WTC11 (cell line): ENCODE results near the gene ADGRL4. TPM values are rescaled to one million over a fixed set of nuclear protein-coding genes. Genes with fewer than 3 reads are reported as not detected.

ENCODE experiments used
- ATAC-seq: fragments of 200-7000 bp; cut with Tn5 transposase; 2 replicates; pipeline ENCODE4 v1.10.0; 2021; ENCODE audit warnings: mild to moderate bottlenecking, moderate library complexity
- Bru-seq: library from RNA; stranded (reverse); fragments of 400-500 nt; gene quantifications from one replicate; lab custom pipeline; 2021; lab: Mats Ljungman, UMichigan
- CTCF ChIA-PET: fragments of 300-600 bp; sonication (Branson Sonifier 250); formaldehyde crosslinking; loops from one replicate; lab custom pipeline; 2021; ENCODE audit warnings: antibody characterized with exemption; lab: Charles Lee
- POLR2A ChIA-PET: fragments of 350-600 bp; sonication (Branson Sonifier 250); formaldehyde crosslinking; loops from one replicate; lab custom pipeline; 2021; ENCODE audit warnings: antibody characterized with exemption; lab: Charles Lee
- DNase-seq: peaks from one replicate; pipeline ENCODE4 v3.0.0; 2021; ENCODE audit warnings: low spot score
- H3K27ac Mint-ChIP-seq: 2 replicates; pipeline ENCODE4 v1.8.0; 2021; ENCODE audit warnings: mixed read lengths
- H3K27me3 Mint-ChIP-seq: 2 replicates; pipeline ENCODE4 v1.8.0; 2021; ENCODE audit warnings: low read depth, mild to moderate bottlenecking, moderate library complexity, mixed read lengths
- H3K36me3 Mint-ChIP-seq: 2 replicates; pipeline ENCODE4 v1.8.0; 2021; ENCODE audit warnings: mixed read lengths
- H3K4me1 Mint-ChIP-seq: 2 replicates; pipeline ENCODE4 v1.8.0; 2022; ENCODE audit warnings: mixed read lengths
- H3K4me3 Mint-ChIP-seq: 2 replicates; pipeline ENCODE4 v1.8.0; 2021; ENCODE audit warnings: mild to moderate bottlenecking, moderate library complexity, mixed read lengths
- H3K9me3 Mint-ChIP-seq: 2 replicates; pipeline ENCODE4 v1.8.0; 2021; ENCODE audit warnings: mixed read lengths
- CBFB ChIP-seq: sonication (generic); formaldehyde crosslinking; IDR thresholded peaks from 2 replicates; pipeline ENCODE4 v1.8.1; 2022; ENCODE audit warnings: mild to moderate bottlenecking, low read depth, missing genetic modification reagents
- CREB1 ChIP-seq: sonication (generic); formaldehyde crosslinking; IDR thresholded peaks from 2 replicates; pipeline ENCODE4 v1.8.0; 2023; ENCODE audit warnings: mild to moderate bottlenecking, missing genetic modification reagents
- FOXK1 ChIP-seq: sonication (generic); formaldehyde crosslinking; IDR thresholded peaks from 2 replicates; pipeline ENCODE4 v1.8.0; 2022; ENCODE audit warnings: mild to moderate bottlenecking, moderate library complexity, missing genetic modification reagents
- FOXP1 ChIP-seq: sonication (generic); formaldehyde crosslinking; IDR thresholded peaks from 2 replicates; pipeline ENCODE4 v1.8.0; 2022; ENCODE audit warnings: missing genetic modification reagents, mild to moderate bottlenecking, moderate library complexity, borderline replicate concordance
- GRHL2 ChIP-seq: fragments of 250-450 bp; sonication (Bioruptor Pico); IDR thresholded peaks from 2 replicates; pipeline ENCODE4 v1.8.0; 2022; ENCODE audit warnings: mild to moderate bottlenecking, moderate library complexity; ENCODE audit not compliant: insufficient replicate concordance, severe bottlenecking
- NR2C2 ChIP-seq: sonication (generic); formaldehyde crosslinking; IDR thresholded peaks from 2 replicates; pipeline ENCODE4 v1.8.0; 2022; ENCODE audit warnings: mild to moderate bottlenecking, missing genetic modification reagents
- SMAD3 ChIP-seq: sonication (generic); formaldehyde crosslinking; IDR thresholded peaks from 2 replicates; pipeline ENCODE4 v1.8.0; 2022; ENCODE audit warnings: missing genetic modification reagents, mild to moderate bottlenecking, borderline replicate concordance
- SOX15 ChIP-seq: fragments of 250-450 bp; sonication (Bioruptor Pico); IDR thresholded peaks from 2 replicates; pipeline ENCODE4 v1.9.0; 2021; ENCODE audit warnings: mild to moderate bottlenecking
- ZBTB21 ChIP-seq: sonication (generic); formaldehyde crosslinking; IDR thresholded peaks from 2 replicates; pipeline ENCODE4 v1.8.1; 2023; ENCODE audit warnings: mild to moderate bottlenecking, missing genetic modification reagents, borderline replicate concordance
- ZNF138 ChIP-seq: sonication (generic); formaldehyde crosslinking; conservative IDR thresholded peaks from 2 replicates; pipeline ENCODE4 v1.8.1; 2022; ENCODE audit warnings: mild to moderate bottlenecking, moderate library complexity, missing genetic modification reagents
- ZNF263 ChIP-seq: sonication (generic); formaldehyde crosslinking; IDR thresholded peaks from 2 replicates; pipeline ENCODE4 v1.8.1; 2022; ENCODE audit warnings: low read depth, mild to moderate bottlenecking, moderate library complexity, missing genetic modification reagents
- ZNF317 ChIP-seq: sonication (generic); formaldehyde crosslinking; IDR thresholded peaks from 2 replicates; pipeline ENCODE4 v1.8.1; 2023; ENCODE audit warnings: low read depth, mild to moderate bottlenecking, moderate library complexity, missing genetic modification reagents, borderline replicate concordance
- long read RNA-seq, 3 experiments: library from RNA in 1 of 3; library from capped mRNA in 1 of 3; library from polyadenylated mRNA in 1 of 3; unstranded in 2 of 3; stranded (forward) in 1 of 3; transcript quantifications; one replicate each; pipeline ENCODE4 v2.0.0, GENCODE V29; 2021
- total RNA-seq: library from RNA; stranded (reverse); gene quantifications from 3 replicates; pipeline ENCODE4 v1.2.3, GENCODE V29; 2021
- TF ChIP-seq, protein P1 (sequence below): sonication (generic); formaldehyde crosslinking; IDR thresholded peaks from 2 replicates; pipeline ENCODE4 v1.8.1; 2022; ENCODE audit warnings: low read depth, missing genetic modification reagents, borderline replicate concordance
- TF ChIP-seq, protein P2 (sequence below): sonication (generic); formaldehyde crosslinking; IDR thresholded peaks from 2 replicates; pipeline ENCODE4 v1.8.1; 2023; ENCODE audit warnings: mild to moderate bottlenecking, missing genetic modification reagents, moderate library complexity
- TF ChIP-seq, protein P3 (sequence below): fragments of 250-450 bp; sonication (Bioruptor Pico); IDR thresholded peaks from 2 replicates; pipeline ENCODE4 v1.9.0; 2021; ENCODE audit warnings: moderate library complexity, mild to moderate bottlenecking, inconsistent platforms, borderline replicate concordance
- TF ChIP-seq, protein P4 (sequence below): sonication (generic); formaldehyde crosslinking; IDR thresholded peaks from 2 replicates; pipeline ENCODE4 v1.8.1; 2023; ENCODE audit warnings: mild to moderate bottlenecking, moderate library complexity, missing genetic modification reagents
- TF ChIP-seq, protein P5 (sequence below): sonication (generic); formaldehyde crosslinking; IDR thresholded peaks from 2 replicates; pipeline ENCODE4 v1.8.1; 2023; ENCODE audit warnings: mild to moderate bottlenecking, missing genetic modification reagents, borderline replicate concordance
- TF ChIP-seq, protein P6 (sequence below): sonication (generic); formaldehyde crosslinking; IDR thresholded peaks from 2 replicates; pipeline ENCODE4 v1.8.0; 2022; ENCODE audit warnings: mild to moderate bottlenecking, missing genetic modification reagents
- TF ChIP-seq, protein P7 (sequence below): sonication (generic); formaldehyde crosslinking; IDR thresholded peaks from 2 replicates; pipeline ENCODE4 v1.8.1; 2023; ENCODE audit warnings: mild to moderate bottlenecking, missing genetic modification reagents
- TF ChIP-seq, protein P8 (sequence below): sonication (generic); formaldehyde crosslinking; conservative IDR thresholded peaks from 2 replicates; pipeline ENCODE4 v1.8.1; 2022; ENCODE audit warnings: mild to moderate bottlenecking, missing genetic modification reagents
- TF ChIP-seq, protein P9 (sequence below): fragments of 250-450 bp; sonication (Bioruptor Pico); IDR thresholded peaks from 2 replicates; pipeline ENCODE4 v2.1.2; 2022; ENCODE audit warnings: mild to moderate bottlenecking, moderate library complexity
- TF ChIP-seq, protein P10 (sequence below): fragments of 250-450 bp; sonication (Bioruptor Pico); IDR thresholded peaks from 2 replicates; pipeline ENCODE4 v1.9.0; 2021; ENCODE audit warnings: mild to moderate bottlenecking

Gene ADGRL4
- total RNA-seq (0.37 to 1.4 TPM (median 0.50 TPM) in 3 replicates), Bru-seq, nascent RNA (percentile 26 among the genes with signal in this experiment)
- long read RNA-seq, experiment 1, partial matches to known transcripts = 0 of 1 reads
- long read RNA-seq, experiment 1, other reads (novel, unspliced or antisense) = 0 of 1 reads
- long read RNA-seq, experiment 2, partial matches to known transcripts = 1 of 1 reads
- long read RNA-seq, experiment 2, other reads (novel, unspliced or antisense) = 0 of 1 reads
- long read RNA-seq, experiment 3 = 0 reads

DNA sequence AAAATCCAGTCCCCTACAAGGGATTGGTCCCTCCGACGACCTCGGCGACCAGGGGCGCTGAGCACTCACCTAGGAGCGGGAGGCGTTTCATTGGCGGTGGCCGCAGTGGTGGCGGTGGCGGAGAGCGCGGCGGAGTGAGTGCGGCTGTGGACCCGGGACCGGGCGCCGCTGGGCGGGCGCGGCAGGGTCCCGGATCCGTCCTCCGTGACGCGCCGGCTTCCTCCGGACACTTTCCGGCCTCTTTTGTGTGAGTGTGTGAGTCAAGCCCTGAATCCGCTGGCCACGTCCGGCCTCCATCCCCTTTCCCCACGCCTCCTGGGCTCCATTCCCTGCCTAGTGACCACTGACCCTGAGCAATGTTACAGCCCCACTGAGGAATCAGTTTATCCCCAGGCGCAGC, at the start of gene ADGRL4:
ADGRL4 (minus strand) TSS at position 167 of the 400 bp plus-strand sequence; CDS start at position 91, 76 bp downstream.
- ATAC-seq = peak; percentile 98
- ChIA-PET CTCF (no interaction called here), POLR2A (no interaction called here)
- Mint-ChIP-seq H3K36me3 (no peaks in the 10 kb centered on the region), H3K9me3 (no peaks in the 10 kb centered on the region), H3K27me3 (peaks cover 3% of the 10 kb centered on the region; the same call in 1 of the 2 replicates), H3K4me3 (peak within 1 kb of the TSS; percentile 89), H3K4me1 (peaks cover 16% of the 10 kb centered on the region), H3K27ac (peak within 1 kb of the TSS; percentile 13; the same call in 1 of the 2 replicates)
- DNase-seq = peak; percentile 66
- TF ChIP-seq FOXK1 (CRISPR knock-in tag) (no peak), SMAD3 (CRISPR knock-in tag) (no peak), ZNF263 (CRISPR knock-in tag) (0 out of 2 replicates have a peak, but pooled peaks have one; percentile 33), CBFB (CRISPR knock-in tag) (no peak), FOXP1 (CRISPR knock-in tag) (0 out of 2 replicates have a peak, but pooled peaks have one; percentile 40), ZBTB21 (CRISPR knock-in tag) (0 out of 2 replicates have a peak, but pooled peaks have one; percentile 33), ZNF317 (no peak), CREB1 (CRISPR knock-in tag) (no peak), SOX15 (CRISPR knock-in tag) (no peak), NR2C2 (no peak), ZNF138 (CRISPR knock-in tag) (0 out of 2 replicates have a peak, but pooled peaks have one; percentile 30), GRHL2 (no peak)
- TF ChIP-seq, protein P1, sequence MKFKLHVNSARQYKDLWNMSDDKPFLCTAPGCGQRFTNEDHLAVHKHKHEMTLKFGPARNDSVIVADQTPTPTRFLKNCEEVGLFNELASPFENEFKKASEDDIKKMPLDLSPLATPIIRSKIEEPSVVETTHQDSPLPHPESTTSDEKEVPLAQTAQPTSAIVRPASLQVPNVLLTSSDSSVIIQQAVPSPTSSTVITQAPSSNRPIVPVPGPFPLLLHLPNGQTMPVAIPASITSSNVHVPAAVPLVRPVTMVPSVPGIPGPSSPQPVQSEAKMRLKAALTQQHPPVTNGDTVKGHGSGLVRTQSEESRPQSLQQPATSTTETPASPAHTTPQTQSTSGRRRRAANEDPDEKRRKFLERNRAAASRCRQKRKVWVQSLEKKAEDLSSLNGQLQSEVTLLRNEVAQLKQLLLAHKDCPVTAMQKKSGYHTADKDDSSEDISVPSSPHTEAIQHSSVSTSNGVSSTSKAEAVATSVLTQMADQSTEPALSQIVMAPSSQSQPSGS (CRISPR knock-in tag) = no peak
- TF ChIP-seq, protein P2, sequence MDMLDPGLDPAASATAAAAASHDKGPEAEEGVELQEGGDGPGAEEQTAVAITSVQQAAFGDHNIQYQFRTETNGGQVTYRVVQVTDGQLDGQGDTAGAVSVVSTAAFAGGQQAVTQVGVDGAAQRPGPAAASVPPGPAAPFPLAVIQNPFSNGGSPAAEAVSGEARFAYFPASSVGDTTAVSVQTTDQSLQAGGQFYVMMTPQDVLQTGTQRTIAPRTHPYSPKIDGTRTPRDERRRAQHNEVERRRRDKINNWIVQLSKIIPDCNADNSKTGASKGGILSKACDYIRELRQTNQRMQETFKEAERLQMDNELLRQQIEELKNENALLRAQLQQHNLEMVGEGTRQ (CRISPR knock-in tag) = 0 out of 2 replicates have a peak, but pooled peaks have one; percentile 26
- TF ChIP-seq, protein P3, sequence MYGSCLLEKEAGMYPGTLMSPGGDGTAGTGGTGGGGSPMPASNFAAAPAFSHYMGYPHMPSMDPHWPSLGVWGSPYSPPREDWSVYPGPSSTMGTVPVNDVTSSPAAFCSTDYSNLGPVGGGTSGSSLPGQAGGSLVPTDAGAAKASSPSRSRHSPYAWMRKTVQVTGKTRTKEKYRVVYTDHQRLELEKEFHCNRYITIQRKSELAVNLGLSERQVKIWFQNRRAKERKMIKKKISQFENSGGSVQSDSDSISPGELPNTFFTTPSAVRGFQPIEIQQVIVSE (CRISPR knock-in tag) = no peak
- TF ChIP-seq, protein P4, sequence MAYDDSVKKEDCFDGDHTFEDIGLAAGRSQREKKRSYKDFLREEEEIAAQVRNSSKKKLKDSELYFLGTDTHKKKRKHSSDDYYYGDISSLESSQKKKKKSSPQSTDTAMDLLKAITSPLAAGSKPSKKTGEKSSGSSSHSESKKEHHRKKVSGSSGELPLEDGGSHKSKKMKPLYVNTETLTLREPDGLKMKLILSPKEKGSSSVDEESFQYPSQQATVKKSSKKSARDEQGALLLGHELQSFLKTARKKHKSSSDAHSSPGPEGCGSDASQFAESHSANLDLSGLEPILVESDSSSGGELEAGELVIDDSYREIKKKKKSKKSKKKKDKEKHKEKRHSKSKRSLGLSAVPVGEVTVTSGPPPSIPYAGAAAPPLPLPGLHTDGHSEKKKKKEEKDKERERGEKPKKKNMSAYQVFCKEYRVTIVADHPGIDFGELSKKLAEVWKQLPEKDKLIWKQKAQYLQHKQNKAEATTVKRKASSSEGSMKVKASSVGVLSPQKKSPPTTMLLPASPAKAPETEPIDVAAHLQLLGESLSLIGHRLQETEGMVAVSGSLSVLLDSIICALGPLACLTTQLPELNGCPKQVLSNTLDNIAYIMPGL (CRISPR knock-in tag) = peak; percentile 59; the same call in 1 of the 2 replicates
- TF ChIP-seq, protein P5, sequence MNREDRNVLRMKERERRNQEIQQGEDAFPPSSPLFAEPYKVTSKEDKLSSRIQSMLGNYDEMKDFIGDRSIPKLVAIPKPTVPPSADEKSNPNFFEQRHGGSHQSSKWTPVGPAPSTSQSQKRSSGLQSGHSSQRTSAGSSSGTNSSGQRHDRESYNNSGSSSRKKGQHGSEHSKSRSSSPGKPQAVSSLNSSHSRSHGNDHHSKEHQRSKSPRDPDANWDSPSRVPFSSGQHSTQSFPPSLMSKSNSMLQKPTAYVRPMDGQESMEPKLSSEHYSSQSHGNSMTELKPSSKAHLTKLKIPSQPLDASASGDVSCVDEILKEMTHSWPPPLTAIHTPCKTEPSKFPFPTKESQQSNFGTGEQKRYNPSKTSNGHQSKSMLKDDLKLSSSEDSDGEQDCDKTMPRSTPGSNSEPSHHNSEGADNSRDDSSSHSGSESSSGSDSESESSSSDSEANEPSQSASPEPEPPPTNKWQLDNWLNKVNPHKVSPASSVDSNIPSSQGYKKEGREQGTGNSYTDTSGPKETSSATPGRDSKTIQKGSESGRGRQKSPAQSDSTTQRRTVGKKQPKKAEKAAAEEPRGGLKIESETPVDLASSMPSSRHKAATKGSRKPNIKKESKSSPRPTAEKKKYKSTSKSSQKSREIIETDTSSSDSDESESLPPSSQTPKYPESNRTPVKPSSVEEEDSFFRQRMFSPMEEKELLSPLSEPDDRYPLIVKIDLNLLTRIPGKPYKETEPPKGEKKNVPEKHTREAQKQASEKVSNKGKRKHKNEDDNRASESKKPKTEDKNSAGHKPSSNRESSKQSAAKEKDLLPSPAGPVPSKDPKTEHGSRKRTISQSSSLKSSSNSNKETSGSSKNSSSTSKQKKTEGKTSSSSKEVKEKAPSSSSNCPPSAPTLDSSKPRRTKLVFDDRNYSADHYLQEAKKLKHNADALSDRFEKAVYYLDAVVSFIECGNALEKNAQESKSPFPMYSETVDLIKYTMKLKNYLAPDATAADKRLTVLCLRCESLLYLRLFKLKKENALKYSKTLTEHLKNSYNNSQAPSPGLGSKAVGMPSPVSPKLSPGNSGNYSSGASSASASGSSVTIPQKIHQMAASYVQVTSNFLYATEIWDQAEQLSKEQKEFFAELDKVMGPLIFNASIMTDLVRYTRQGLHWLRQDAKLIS = no peak
- TF ChIP-seq, protein P6, sequence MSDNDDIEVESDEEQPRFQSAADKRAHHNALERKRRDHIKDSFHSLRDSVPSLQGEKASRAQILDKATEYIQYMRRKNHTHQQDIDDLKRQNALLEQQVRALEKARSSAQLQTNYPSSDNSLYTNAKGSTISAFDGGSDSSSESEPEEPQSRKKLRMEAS (CRISPR knock-in tag) = no peak
- TF ChIP-seq, protein P7, sequence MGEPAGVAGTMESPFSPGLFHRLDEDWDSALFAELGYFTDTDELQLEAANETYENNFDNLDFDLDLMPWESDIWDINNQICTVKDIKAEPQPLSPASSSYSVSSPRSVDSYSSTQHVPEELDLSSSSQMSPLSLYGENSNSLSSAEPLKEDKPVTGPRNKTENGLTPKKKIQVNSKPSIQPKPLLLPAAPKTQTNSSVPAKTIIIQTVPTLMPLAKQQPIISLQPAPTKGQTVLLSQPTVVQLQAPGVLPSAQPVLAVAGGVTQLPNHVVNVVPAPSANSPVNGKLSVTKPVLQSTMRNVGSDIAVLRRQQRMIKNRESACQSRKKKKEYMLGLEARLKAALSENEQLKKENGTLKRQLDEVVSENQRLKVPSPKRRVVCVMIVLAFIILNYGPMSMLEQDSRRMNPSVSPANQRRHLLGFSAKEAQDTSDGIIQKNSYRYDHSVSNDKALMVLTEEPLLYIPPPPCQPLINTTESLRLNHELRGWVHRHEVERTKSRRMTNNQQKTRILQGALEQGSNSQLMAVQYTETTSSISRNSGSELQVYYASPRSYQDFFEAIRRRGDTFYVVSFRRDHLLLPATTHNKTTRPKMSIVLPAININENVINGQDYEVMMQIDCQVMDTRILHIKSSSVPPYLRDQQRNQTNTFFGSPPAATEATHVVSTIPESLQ = no peak
- TF ChIP-seq, protein P8, sequence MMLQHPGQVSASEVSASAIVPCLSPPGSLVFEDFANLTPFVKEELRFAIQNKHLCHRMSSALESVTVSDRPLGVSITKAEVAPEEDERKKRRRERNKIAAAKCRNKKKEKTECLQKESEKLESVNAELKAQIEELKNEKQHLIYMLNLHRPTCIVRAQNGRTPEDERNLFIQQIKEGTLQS (CRISPR knock-in tag) = no peak
- TF ChIP-seq, protein P9, sequence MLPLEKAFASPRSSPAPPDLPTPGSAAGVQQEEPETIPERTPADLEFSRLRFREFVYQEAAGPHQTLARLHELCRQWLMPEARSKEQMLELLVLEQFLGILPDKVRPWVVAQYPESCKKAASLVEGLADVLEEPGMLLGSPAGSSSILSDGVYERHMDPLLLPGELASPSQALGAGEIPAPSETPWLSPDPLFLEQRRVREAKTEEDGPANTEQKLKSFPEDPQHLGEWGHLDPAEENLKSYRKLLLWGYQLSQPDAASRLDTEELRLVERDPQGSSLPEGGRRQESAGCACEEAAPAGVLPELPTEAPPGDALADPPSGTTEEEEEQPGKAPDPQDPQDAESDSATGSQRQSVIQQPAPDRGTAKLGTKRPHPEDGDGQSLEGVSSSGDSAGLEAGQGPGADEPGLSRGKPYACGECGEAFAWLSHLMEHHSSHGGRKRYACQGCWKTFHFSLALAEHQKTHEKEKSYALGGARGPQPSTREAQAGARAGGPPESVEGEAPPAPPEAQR (CRISPR knock-in tag) = no peak
- TF ChIP-seq, protein P10, sequence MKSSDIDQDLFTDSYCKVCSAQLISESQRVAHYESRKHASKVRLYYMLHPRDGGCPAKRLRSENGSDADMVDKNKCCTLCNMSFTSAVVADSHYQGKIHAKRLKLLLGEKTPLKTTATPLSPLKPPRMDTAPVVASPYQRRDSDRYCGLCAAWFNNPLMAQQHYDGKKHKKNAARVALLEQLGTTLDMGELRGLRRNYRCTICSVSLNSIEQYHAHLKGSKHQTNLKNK (CRISPR knock-in tag) = no peak
